Raji (cell line): ENCODE data around the gene LILRA6.

ENCODE experiments used
- POLR2A ChIP-seq: IDR thresholded peaks from 2 replicates; pipeline ENCODE4 v1.6.1; 2011; ENCODE audit warnings: low read depth, low read length, control low read depth; ENCODE audit not compliant: insufficient read depth

The LILRA6 gene

GRCh38 chr19:54218960-54219661, 23.5 kb downstream of the LILRA6 start:
- no peak for TF ChIP-seq POLR2A

- no peak for TF ChIP-seq POLR2A
These were observed 24.3 kb downstream of the LILRA6 start for GRCh38 chr19:54218259-54218658.

GRCh38 chr19:54216869-54217268, 25.7 kb downstream of the LILRA6 start:
- no peak for TF ChIP-seq POLR2A

- no peak for TF ChIP-seq POLR2A
These were observed 31.4 kb downstream of the LILRA6 start for GRCh38 chr19:54211235-54211634.

GRCh38 chr19:54209811-54210494, 32.6 kb downstream of the LILRA6 start:
- no peak for TF ChIP-seq POLR2A

GRCh38 chr19:54209058-54209810, 33.4 kb downstream of the LILRA6 start:
- TF ChIP-seq POLR2A, result no peak; the same call in 1 of the 2 replicates

- 0 out of 2 replicates have a peak, but pooled peaks have one; percentile 7 for TF ChIP-seq POLR2A
These were observed 33.9 kb downstream of the LILRA6 start for GRCh38 chr19:54208784-54209057.

- no peak for TF ChIP-seq POLR2A
These were observed 34.4 kb downstream of the LILRA6 start for GRCh38 chr19:54207983-54208783.

- no peak for TF ChIP-seq POLR2A
These were observed 35.0 kb downstream of the LILRA6 start for GRCh38 chr19:54207676-54207982.

- no peak for TF ChIP-seq POLR2A
These were observed 35.8 kb downstream of the LILRA6 start for GRCh38 chr19:54206831-54207177.

- TF ChIP-seq POLR2A, result no peak
These were observed 36.4 kb downstream of the LILRA6 start for GRCh38 chr19:54206030-54206830.

- TF ChIP-seq POLR2A, result no peak
These were observed 37.7 kb downstream of the LILRA6 start for GRCh38 chr19:54204767-54205468.

GRCh38 chr19:54203151-54203611, 39.4 kb downstream of the LILRA6 start:
- TF ChIP-seq POLR2A, result no peak

GRCh38 chr19:54201980-54202379, 40.6 kb downstream of the LILRA6 start:
- no peak for TF ChIP-seq POLR2A
